A549 (cell line): ENCODE data around the gene ITGB2. TPM values are rescaled to one million over a fixed set of nuclear protein-coding genes. Genes with fewer than 3 reads are reported as not detected.

Source experiments
- ATAC-seq, 2 experiments: fragments of 200-7000 bp in 1 of 2; fragments of >200 bp in 1 of 2; cut with Nextera tagmentation in 1 of 2; cut with Tn5 transposase in 1 of 2; 3 replicates each; pipeline versions ENCODE4 v1.8.0 to v1.9.1; 2018 to 2020; ENCODE audit warnings: mild to moderate bottlenecking in 1 of 2, moderate library complexity in 1 of 2
- CTCF ChIA-PET: fragments of 300-600 bp; sonication (Branson Sonifier 250); formaldehyde crosslinking; extraction: SDS; loops from one replicate; lab custom pipeline; 2021; ENCODE audit warnings: antibody characterized with exemption, inconsistent platforms; lab: Yijun Ruan, JAX
- POLR2A ChIA-PET: fragments of 350-600 bp; formaldehyde crosslinking; extraction: SDS; loops from one replicate; lab custom pipeline; 2021; ENCODE audit warnings: antibody characterized with exemption, inconsistent platforms; lab: Yijun Ruan, JAX
- DNase-seq, 2 experiments: peaks; one replicate each; pipeline versions ENCODE4 v3.0.0 to v3.0.0-alpha.2; 2011 to 2016; ENCODE audit warnings: low read depth in 1 of 2, low spot score in 1 of 2
- FAIRE-seq: peaks from 2 replicates; lab custom pipeline; 2011; peaks lifted over from hg19 to GRCh38; lab: Jason Lieb, UNC
- H3K27ac ChIP-seq, 2 experiments: fragments of >200 bp; sonication (Bioruptor Twin); formaldehyde crosslinking; 3 replicates each; pipeline ENCODE4 v1.5.1; 2016 to 2017
- H3K4me1 ChIP-seq: fragments of >200 bp; sonication (Bioruptor Twin); formaldehyde crosslinking; 3 replicates; pipeline ENCODE4 v1.6.1; 2016
- H3K4me2 ChIP-seq: fragments of >200 bp; sonication (Bioruptor Twin); formaldehyde crosslinking; 3 replicates; pipeline ENCODE4 v1.6.1; 2016
- H3K4me3 ChIP-seq: fragments of >200 bp; sonication (Bioruptor Twin); formaldehyde crosslinking; 3 replicates; pipeline ENCODE4 v1.5.1; 2016
- H3K9me3 ChIP-seq: fragments of >200 bp; sonication (Bioruptor Twin); formaldehyde crosslinking; 3 replicates; pipeline ENCODE4 v1.6.1; 2016
- ATOH8 ChIP-seq: fragments of 250-450 bp; sonication (Bioruptor Pico); IDR thresholded peaks from 2 replicates; pipeline ENCODE4 v1.5.0; 2020; ENCODE audit warnings: low read depth, mild to moderate bottlenecking, moderate library complexity
- BHLHE40 ChIP-seq: IDR thresholded peaks from 2 replicates; pipeline ENCODE4 v1.6.1; 2012; ENCODE audit warnings: low read depth, low read length, inconsistent platforms
- CBX2 ChIP-seq: fragments of 200-600 bp; sonication (generic); IDR thresholded peaks from 2 replicates; pipeline ENCODE4 v1.6.1; 2016; ENCODE audit warnings: low read depth, mild to moderate bottlenecking, borderline replicate concordance
- CEBPB ChIP-seq, 2 experiments: fragments of >200 bp in 1 of 2; sonication (Bioruptor Twin) in 1 of 2; formaldehyde crosslinking in 1 of 2; IDR thresholded peaks; 2 replicates each; pipeline ENCODE4 v1.6.1; 2012 to 2016
- CHD4 ChIP-seq: fragments of 200-600 bp; sonication (generic); IDR thresholded peaks from 2 replicates; pipeline ENCODE4 v1.6.1; 2016; ENCODE audit warnings: antibody characterized with exemption, mild to moderate bottlenecking, borderline replicate concordance
- EP300 ChIP-seq, 2 experiments: fragments of >200 bp; sonication (Bioruptor Twin); formaldehyde crosslinking; IDR thresholded peaks; 2 replicates in 1 of 2; 3 replicates in 1 of 2; pipeline ENCODE4 v1.6.1; 2016 to 2017
- FOSL2 ChIP-seq, 2 experiments: fragments of 450-650 bp in 1 of 2; fragments of >200 bp in 1 of 2; sonication (Bioruptor Twin) in 1 of 2; formaldehyde crosslinking; IDR thresholded peaks; 2 replicates each; pipeline versions ENCODE4 v1.5.0 to v1.6.1; 2016 to 2020; ENCODE audit warnings: mild to moderate bottlenecking in 1 of 2, moderate library complexity in 1 of 2
- FOXS1 ChIP-seq: fragments of 250-450 bp; sonication (Bioruptor Pico); IDR thresholded peaks from 2 replicates; pipeline ENCODE4 v1.5.0; 2020; ENCODE audit warnings: mild to moderate bottlenecking, moderate library complexity
- HES2 ChIP-seq: fragments of >200 bp; sonication (Bioruptor Twin); formaldehyde crosslinking; IDR thresholded peaks from 2 replicates; pipeline ENCODE4 v1.6.1; 2016
- HOXA7 ChIP-seq: fragments of 250-450 bp; sonication (Bioruptor Pico); IDR thresholded peaks from 2 replicates; pipeline ENCODE4 v1.5.0; 2020; ENCODE audit warnings: mild to moderate bottlenecking, moderate library complexity
- KDM5A ChIP-seq: fragments of 200-600 bp; sonication (generic); IDR thresholded peaks from 2 replicates; pipeline ENCODE4 v1.6.1; 2016; ENCODE audit warnings: antibody characterized with exemption, mild to moderate bottlenecking
- MAX ChIP-seq: IDR thresholded peaks from 2 replicates; pipeline ENCODE4 v1.6.1; 2012
- MYC ChIP-seq: IDR thresholded peaks from 2 replicates; pipeline ENCODE4 v1.6.1; 2012; ENCODE audit warnings: mild to moderate bottlenecking, inconsistent platforms, low read length, improper control_type of control experiment, borderline replicate concordance
- NR3C1 ChIP-seq: fragments of >200 bp; sonication (Bioruptor Twin); formaldehyde crosslinking; IDR thresholded peaks from 3 replicates; pipeline ENCODE4 v1.6.1; 2017
- POLR2A ChIP-seq: IDR thresholded peaks from 2 replicates; pipeline ENCODE4 v1.6.1; 2012; ENCODE audit warnings: mild to moderate bottlenecking, low read length
- POLR2AphosphoS2 ChIP-seq: conservative IDR thresholded peaks from 2 replicates; pipeline ENCODE4 v1.6.1; 2012; ENCODE audit warnings: low read length, improper control_type of control experiment, inconsistent platforms
- RARB ChIP-seq: fragments of 250-450 bp; sonication (Bioruptor Pico); IDR thresholded peaks from 2 replicates; pipeline ENCODE4 v1.8.0; 2021; ENCODE audit warnings: mild to moderate bottlenecking, moderate library complexity
- RCOR1 ChIP-seq: fragments of 150-350 bp; IDR thresholded peaks from 2 replicates; pipeline ENCODE4 v1.6.1; 2014; ENCODE audit warnings: antibody characterized with exemption, low read length, low read depth
- SMC3 ChIP-seq: fragments of >200 bp; sonication (Bioruptor Twin); formaldehyde crosslinking; IDR thresholded peaks from 3 replicates; pipeline ENCODE4 v1.6.1; 2018; ENCODE audit warnings: inconsistent platforms
- SREBF2 ChIP-seq: fragments of 450-650 bp; IDR thresholded peaks from 2 replicates; pipeline ENCODE4 v1.6.1; 2014; ENCODE audit warnings: mild to moderate bottlenecking, moderate library complexity
- TFCP2L1 ChIP-seq: fragments of 250-450 bp; sonication (Bioruptor Pico); IDR thresholded peaks from 2 replicates; pipeline ENCODE4 v1.5.0; 2021; ENCODE audit warnings: mild to moderate bottlenecking
- TP53 ChIP-seq: fragments of 250-450 bp; sonication (Bioruptor Pico); IDR thresholded peaks from 2 replicates; pipeline ENCODE4 v1.5.0; 2021; ENCODE audit warnings: mild to moderate bottlenecking, moderate library complexity
- USF2 ChIP-seq: fragments of 450-650 bp; IDR thresholded peaks from 2 replicates; pipeline ENCODE4 v1.6.1; 2014; ENCODE audit warnings: antibody characterized with exemption
- WGBS: methylation state at CpG from one replicate; pipeline ENCODE4 v1.1.6; 2017; ENCODE audit errors: missing lambda C conversion rate; 5-methylcytosine and 5-hydroxymethylcytosine counted together
- polyA plus RNA-seq, 4 experiments: library from polyadenylated mRNA; depleted of rRNA in 3 of 4; stranded (reverse); fragments of >200 nt; fragmentation: RNase III in 1 of 4; extraction: RNeasy Plus Mini Kit Qiagen cat#74134 plus additional on column Dnase treatment in 1 of 4; gene quantifications; 2 replicates in 3 of 4; 3 replicates in 1 of 4; pipeline ENCODE4 v1.2.3, GENCODE V29; 2011 to 2017

The ITGB2 gene
- polyA plus RNA-seq, 2 of the 4 experiments (the other 2 are of a cell fraction), result 0.46 to 0.59 TPM

GRCh38 chr21:44948426-44949120 lies 27.9 kb upstream of the ITGB2 start (continued):
- TF ChIP-seq USF2, result no peak
- no peak for TF ChIP-seq CHD4
- TF ChIP-seq MAX, result no peak
- TF ChIP-seq MYC, result no peak
- no peak for TF ChIP-seq RARB (CRISPR knock-in tag)

GRCh38 chr21:44947930-44948331 lies 27.2 kb upstream of the ITGB2 start:
- H3K4me2 ChIP-seq, result peak overlapping the region; percentile 68
- no peaks in the 10 kb centered on the region for H3K9me3 ChIP-seq
- ATAC-seq (peak in 1 of 2 experiments; percentile 46; a peak in 2 of 6 replicates), FAIRE-seq (no peak), DNase-seq (no peak)
- peaks cover 36% of the 10 kb centered on the region for H3K4me1 ChIP-seq
- CTCF ChIA-PET, result interaction anchor here (0.8 to 14.2 kb wide), 14 partner anchors 10 to 192 kb away, joined by 3 to 224 read pairs (median 5); no protein-coding TSS in a partner anchor
- POLR2A ChIA-PET, result interaction anchor here (0.8 kb wide), 1 partner anchor 24 kb away, joined by 4 read pairs; no protein-coding TSS in a partner anchor
- 71% methylated on average over 13 of the region's 33 CpGs for WGBS
- TF ChIP-seq SMC3 (0 out of 3 replicates have a peak, but pooled peaks have one; percentile 14), SREBF2 (no peak), FOSL2 (IDR thresholded peaks at IDR 0.05) (no peak), FOSL2 (CRISPR knock-in tag; IDR thresholded peaks at IDR 0.05) (no peak), CEBPB (IDR thresholded peaks at IDR 0.05) (peak; percentile 44 to 80; a peak in 3 of 4 replicates), KDM5A (no peak), EP300 (IDR thresholded peaks at IDR 0.05) (peak in 1 of 2 experiments; percentile 39; a peak in 1 of 5 replicates), RCOR1 (no peak)
- no peak overlapping the region for H3K4me3 ChIP-seq
- H3K27ac ChIP-seq, result peak overlapping the region; percentile 70 to 88

GRCh38 chr21:44947111-44947929 lies 26.6 kb upstream of the ITGB2 start:
- peaks cover 36% of the 10 kb centered on the region for H3K4me1 ChIP-seq
- H3K4me3 ChIP-seq, result no peak overlapping the region
- H3K4me2 ChIP-seq, result peak overlapping the region; percentile 68
- no peak for TF ChIP-seq TP53 (CRISPR knock-in tag)
- TF ChIP-seq POLR2A, result no peak
- no peak for TF ChIP-seq CEBPB (IDR thresholded peaks at IDR 0.05)
- no peak for TF ChIP-seq BHLHE40
- H3K9me3 ChIP-seq, result no peaks in the 10 kb centered on the region
- H3K27ac ChIP-seq, result peak overlapping the region; percentile 70 to 88
- ATAC-seq (peak; percentile 38 to 45; a peak in 4 of 6 replicates), FAIRE-seq (no peak), DNase-seq (no peak)
- CTCF ChIA-PET, result interaction anchor here (0.8 to 14.2 kb wide), 9 partner anchors 15 to 193 kb away, joined by 3 to 224 read pairs (median 5); no protein-coding TSS in a partner anchor
- POLR2A ChIA-PET, result interaction anchor here (0.8 kb wide), 1 partner anchor 25 kb away, joined by 4 read pairs; no protein-coding TSS in a partner anchor
- WGBS, result 56% methylated on average over 11 of the region's 22 CpGs

GRCh38 chr21:44946254-44947041 lies 25.7 kb upstream of the ITGB2 start:
- ChIA-PET POLR2A (no interaction called here), CTCF (interaction anchor here (0.8 to 14.2 kb wide), 4 partner anchors 15 to 194 kb away, joined by 3 to 224 read pairs (median 100); no protein-coding TSS in a partner anchor)
- Histone ChIP-seq H3K4me3 (no peak overlapping the region), H3K27ac (peak overlapping the region; percentile 70 to 88; a peak in 5 of 6 replicates), H3K4me1 (peaks cover 40% of the 10 kb centered on the region), H3K9me3 (no peaks in the 10 kb centered on the region), H3K4me2 (peak overlapping the region; percentile 68)
- 92% methylated on average over 17 of the region's 25 CpGs for WGBS
- ATAC-seq, result no peak
- no peak for DNase-seq
- no peak for FAIRE-seq
- no peak for TF ChIP-seq CBX2
- TF ChIP-seq USF2, result no peak
- TF ChIP-seq HOXA7 (CRISPR knock-in tag), result no peak
- no peak for TF ChIP-seq TFCP2L1 (CRISPR knock-in tag)
- TF ChIP-seq FOXS1 (CRISPR knock-in tag), result no peak
- no peak for TF ChIP-seq ATOH8 (CRISPR knock-in tag)
- no peak for TF ChIP-seq BHLHE40
- TF ChIP-seq HES2, result no peak
- TF ChIP-seq POLR2AphosphoS2, result no peak
- TF ChIP-seq TP53 (CRISPR knock-in tag), result no peak
- TF ChIP-seq NR3C1, result no peak
